PFSK-1 (cell line): Measurements from ENCODE around the gene UNC45B.
A peak's percentile ranks its signal among the peaks of the same experiment; 100 is the strongest.

Experiments used
- FOXP2 ChIP-seq: optimal IDR thresholded peaks from 2 replicates; pipeline ENCODE3; 2011; ENCODE audit warnings: borderline replicate concordance, control low read depth, inconsistent platforms; ENCODE audit not compliant: insufficient read depth; ENCODE audit errors: extremely low read length, extremely low read depth
- POLR2AphosphoS5 ChIP-seq: IDR thresholded peaks from 2 replicates; pipeline ENCODE4 v1.6.1; 2012; ENCODE audit warnings: low read depth, mild to moderate bottlenecking, control low read depth, low read length, moderate library complexity
- SIN3A ChIP-seq: IDR thresholded peaks from 2 replicates; pipeline ENCODE4 v1.6.1; 2012; ENCODE audit warnings: mild to moderate bottlenecking, low read length, moderate library complexity, borderline replicate concordance; ENCODE audit not compliant: insufficient read depth
- TAF1 ChIP-seq: IDR thresholded peaks from 2 replicates; pipeline ENCODE4 v1.6.1; 2012; ENCODE audit warnings: low read length, control low read depth, borderline replicate concordance; ENCODE audit not compliant: insufficient read depth
- TF ChIP-seq, protein P1 (sequence below), 2 experiments: IDR thresholded peaks; 2 replicates each; pipeline versions ENCODE4 v1.6.1 to v1.8.0; 2011 to 2012; ENCODE audit warnings: low read depth in 2 of 2, low read length in 2 of 2, control low read depth in 1 of 2, inconsistent platforms in 1 of 2, mild to moderate bottlenecking in 1 of 2, moderate library complexity in 1 of 2; ENCODE audit not compliant: insufficient read depth in 1 of 2

The UNC45B gene

GRCh38 chr17:35127751-35128514 lies 19.7 kb upstream of the UNC45B start:
- TF ChIP-seq POLR2AphosphoS5 (no peak; the same call in 1 of the 2 replicates), TAF1 (no peak), FOXP2 (no peak), SIN3A (no peak)
- TF ChIP-seq, protein P1, sequence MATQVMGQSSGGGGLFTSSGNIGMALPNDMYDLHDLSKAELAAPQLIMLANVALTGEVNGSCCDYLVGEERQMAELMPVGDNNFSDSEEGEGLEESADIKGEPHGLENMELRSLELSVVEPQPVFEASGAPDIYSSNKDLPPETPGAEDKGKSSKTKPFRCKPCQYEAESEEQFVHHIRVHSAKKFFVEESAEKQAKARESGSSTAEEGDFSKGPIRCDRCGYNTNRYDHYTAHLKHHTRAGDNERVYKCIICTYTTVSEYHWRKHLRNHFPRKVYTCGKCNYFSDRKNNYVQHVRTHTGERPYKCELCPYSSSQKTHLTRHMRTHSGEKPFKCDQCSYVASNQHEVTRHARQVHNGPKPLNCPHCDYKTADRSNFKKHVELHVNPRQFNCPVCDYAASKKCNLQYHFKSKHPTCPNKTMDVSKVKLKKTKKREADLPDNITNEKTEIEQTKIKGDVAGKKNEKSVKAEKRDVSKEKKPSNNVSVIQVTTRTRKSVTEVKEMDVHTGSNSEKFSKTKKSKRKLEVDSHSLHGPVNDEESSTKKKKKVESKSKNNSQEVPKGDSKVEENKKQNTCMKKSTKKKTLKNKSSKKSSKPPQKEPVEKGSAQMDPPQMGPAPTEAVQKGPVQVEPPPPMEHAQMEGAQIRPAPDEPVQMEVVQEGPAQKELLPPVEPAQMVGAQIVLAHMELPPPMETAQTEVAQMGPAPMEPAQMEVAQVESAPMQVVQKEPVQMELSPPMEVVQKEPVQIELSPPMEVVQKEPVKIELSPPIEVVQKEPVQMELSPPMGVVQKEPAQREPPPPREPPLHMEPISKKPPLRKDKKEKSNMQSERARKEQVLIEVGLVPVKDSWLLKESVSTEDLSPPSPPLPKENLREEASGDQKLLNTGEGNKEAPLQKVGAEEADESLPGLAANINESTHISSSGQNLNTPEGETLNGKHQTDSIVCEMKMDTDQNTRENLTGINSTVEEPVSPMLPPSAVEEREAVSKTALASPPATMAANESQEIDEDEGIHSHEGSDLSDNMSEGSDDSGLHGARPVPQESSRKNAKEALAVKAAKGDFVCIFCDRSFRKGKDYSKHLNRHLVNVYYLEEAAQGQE (IDR thresholded peaks at IDR 0.05; ENCODE audit: insufficient read depth in 1 of 2, low read depth in 2 of 2, low read length in 2 of 2) = no peak

- no peak for TF ChIP-seq SIN3A
- TF ChIP-seq POLR2AphosphoS5 = no peak; the same call in 1 of the 2 replicates
- TF ChIP-seq TAF1 = no peak
- TF ChIP-seq, protein P1 (IDR thresholded peaks at IDR 0.05; ENCODE audit: insufficient read depth in 1 of 2, low read depth in 2 of 2, low read length in 2 of 2) = no peak
- TF ChIP-seq FOXP2 = no peak
Observed at GRCh38 chr17:35129154-35129972, 18.3 kb upstream of the UNC45B start.

DNA sequence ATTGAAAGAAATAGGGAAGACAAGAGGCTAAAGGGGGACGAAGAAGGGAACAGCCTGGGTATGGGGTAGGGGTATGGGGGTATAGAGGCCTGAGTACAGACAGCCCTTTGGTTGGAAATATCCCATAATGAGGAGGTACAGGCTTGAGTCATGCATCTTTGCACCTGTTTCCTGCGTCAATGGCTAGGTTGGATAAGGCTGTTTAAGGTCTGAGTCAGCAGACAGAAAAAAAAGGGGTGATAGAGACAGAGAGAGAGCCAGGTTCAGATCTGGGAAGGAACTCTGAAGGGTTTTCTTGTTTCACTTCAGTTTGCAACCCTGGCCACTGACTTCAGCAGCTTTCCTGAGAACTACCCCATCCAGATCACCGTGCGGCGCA lies 17.7 kb upstream of the UNC45B start:
- TF ChIP-seq TAF1 (no peak), POLR2AphosphoS5 (peak; percentile 41; the same call in 1 of the 2 replicates)

- TF ChIP-seq TAF1 = no peak
- no peak; the same call in 1 of the 2 replicates for TF ChIP-seq POLR2AphosphoS5
- TF ChIP-seq SIN3A = no peak
- TF ChIP-seq, protein P1 (IDR thresholded peaks at IDR 0.05; ENCODE audit: insufficient read depth in 1 of 2, low read depth in 2 of 2, low read length in 2 of 2) = no peak
- TF ChIP-seq FOXP2 = no peak
Observed at GRCh38 chr17:35130392-35130791, 17.2 kb upstream of the UNC45B start.

- TF ChIP-seq POLR2AphosphoS5 (no peak), SIN3A (no peak)
Observed at GRCh38 chr17:35132099-35132498, 15.5 kb upstream of the UNC45B start.
